Left renal pelvis (tissue), 4 donors: ENCODE data around the gene IL13RA1. TPM values are rescaled to one million over a fixed set of nuclear protein-coding genes. Genes with fewer than 3 reads are reported as not detected.
"Not testable (repeated sequence)": the region's sequence is repeated elsewhere in the genome, so short reads cannot be mapped to it uniquely, and the experiment has no call there.

Experiments used
- DNase-seq, 4 donors: peaks; one replicate each; pipeline ENCODE4 v3.0.0-alpha.2; 2013; ENCODE audit warnings: low read depth in 4 of 4, low spot score in 3 of 4
- polyA plus RNA-seq, 4 donors: library from polyadenylated mRNA; unstranded; fragments of 120-200 nt; gene quantifications; one replicate each; pipeline ENCODE4 v1.2.1, GENCODE V29; 2013; ENCODE audit not compliant: insufficient read length in 4 of 4

The IL13RA1 gene
- polyA plus RNA-seq, 4 donors, result 49.0 to 75.5 (median 67.2) TPM

DNA sequence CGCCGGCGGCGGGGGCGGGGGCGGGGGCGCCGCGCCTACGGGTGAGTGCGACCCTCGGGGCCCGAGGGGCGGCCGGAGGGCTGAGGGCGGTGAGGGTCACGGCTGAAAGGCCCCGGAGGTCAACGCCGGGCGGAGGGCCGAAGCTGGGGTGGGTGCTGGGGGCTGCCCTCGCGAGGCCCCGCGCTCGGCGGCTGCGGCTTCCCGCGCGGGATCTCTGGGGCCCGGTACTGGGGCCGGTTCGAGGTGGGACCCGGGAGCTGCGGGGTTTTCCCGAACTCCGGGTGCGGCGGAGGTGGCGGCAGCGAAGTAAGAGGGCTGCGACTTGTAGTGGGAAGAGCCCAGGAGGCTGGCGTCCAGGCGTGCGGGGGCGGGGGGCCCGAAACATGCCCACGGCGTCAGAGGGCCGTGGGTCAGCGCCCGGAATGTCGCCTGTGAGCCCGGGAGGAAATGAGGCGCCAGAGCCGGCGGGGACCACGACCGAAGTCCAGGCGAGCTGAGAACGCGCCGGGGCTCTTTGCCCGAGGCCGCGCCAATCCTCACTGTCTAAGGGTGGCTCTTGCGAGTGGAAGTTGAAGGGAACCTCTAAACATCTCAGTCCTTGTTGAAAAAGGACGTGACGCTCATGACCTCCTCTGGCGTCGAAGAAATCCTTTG lies 407 bp downstream of the IL13RA1 start:
- DNase-seq, result no peak

DNA sequence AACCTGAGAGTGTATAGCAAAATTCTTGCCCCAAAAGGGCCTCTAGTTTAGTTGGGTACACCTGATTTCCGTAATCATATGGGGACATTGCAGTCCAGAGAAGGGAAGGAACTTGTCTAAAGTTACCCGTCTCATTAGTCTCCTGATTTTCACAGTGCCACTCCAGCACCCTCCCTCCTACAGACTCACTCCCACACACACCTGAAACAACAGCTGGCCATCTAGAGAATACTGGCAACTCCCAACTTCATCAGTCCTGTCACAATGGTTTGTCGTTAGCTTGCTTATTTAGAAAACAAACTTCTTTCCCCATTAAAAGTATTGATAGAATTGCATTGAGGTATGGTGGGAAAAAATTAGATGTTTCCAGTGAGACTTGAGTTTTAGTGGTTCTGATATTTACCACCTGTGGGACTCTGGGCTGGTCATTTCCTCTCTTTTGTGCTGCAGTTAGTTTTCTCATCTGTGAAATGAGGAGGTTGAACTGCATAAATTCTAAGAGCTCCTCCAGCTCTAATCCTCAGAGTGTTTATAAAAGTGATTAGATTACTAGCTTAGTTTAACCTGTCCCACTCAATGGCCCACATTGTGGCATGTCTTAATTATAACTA lies 1.7 kb downstream of the IL13RA1 start:
- peak in 1 of 4 donors; percentile 33 for DNase-seq

DNA sequence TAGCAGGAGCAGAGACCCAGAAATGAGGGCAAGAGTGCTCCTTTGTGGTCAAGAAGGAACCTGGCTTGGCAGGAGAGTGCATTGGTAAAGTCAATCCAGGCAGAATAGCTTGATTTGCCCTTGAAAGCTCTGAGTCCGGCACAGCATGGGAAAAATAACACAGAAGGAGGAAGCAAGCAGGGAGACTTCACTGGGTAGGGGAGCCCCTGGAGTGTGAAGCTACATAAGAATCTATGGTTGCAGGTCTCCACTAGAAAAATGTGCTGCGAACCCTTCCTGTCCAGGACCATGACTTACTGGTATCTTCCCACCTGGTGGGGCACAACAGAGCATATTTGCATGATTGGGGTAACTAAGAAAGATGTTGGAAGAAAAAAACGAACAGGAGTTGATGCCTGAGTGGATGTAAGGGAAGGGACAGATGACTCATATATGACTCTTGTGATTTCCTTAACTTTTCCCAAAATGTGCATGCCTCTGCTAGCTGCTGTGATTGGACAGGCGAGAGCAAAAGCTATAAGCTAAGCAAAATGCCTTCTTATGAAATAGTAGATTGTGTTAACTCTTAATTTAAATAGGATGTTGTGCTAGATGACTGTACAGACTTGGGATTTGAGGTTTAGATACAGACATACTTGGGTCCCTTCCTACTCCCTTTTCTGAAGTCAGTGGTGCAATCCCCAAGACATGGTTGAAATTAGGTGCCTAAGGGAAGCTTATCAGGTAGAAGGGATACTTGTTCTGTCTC lies 3.3 kb downstream of the IL13RA1 start:
- no peak for DNase-seq

DNA sequence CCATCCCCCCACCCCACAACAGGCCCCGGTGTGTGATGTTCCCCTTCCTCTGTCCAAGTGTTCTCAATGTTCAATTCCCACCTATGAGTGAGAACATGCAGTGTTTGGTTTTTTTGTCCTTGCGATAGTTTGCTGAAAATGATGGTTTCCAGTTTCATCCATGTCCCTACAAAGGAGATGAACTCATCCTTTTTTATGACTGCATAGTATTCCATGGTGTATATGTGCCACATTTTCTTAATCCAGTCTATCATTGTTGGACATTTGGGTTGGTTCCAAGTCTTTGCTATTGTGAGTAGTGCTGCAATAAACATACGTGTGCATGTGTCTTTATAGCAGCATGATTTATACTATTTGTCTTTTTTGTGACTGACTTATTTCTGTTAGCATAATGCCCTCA lies 5.1 kb downstream of the IL13RA1 start:
- DNase-seq, result not testable (repeated sequence)

DNA sequence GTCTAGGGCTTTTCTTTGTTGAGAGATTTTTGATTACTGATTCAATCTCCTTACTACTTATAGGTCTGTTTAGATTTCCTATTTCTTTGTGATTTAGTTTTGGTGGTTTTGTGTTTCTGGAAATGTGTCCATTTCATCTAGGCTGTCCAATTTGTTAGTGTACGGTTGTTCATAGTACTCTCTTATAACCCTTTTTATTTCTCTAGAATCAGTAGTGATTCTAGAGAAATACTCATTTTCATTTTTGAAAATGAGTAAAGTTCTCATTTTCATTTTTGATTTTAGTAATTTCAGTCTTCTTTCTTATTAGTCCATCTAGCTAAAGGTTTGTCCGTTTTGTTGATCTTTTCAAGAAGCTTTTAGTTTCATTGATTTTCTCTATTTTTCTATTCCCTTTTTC lies 7.5 kb downstream of the IL13RA1 start:
- DNase-seq, result no peak

DNA sequence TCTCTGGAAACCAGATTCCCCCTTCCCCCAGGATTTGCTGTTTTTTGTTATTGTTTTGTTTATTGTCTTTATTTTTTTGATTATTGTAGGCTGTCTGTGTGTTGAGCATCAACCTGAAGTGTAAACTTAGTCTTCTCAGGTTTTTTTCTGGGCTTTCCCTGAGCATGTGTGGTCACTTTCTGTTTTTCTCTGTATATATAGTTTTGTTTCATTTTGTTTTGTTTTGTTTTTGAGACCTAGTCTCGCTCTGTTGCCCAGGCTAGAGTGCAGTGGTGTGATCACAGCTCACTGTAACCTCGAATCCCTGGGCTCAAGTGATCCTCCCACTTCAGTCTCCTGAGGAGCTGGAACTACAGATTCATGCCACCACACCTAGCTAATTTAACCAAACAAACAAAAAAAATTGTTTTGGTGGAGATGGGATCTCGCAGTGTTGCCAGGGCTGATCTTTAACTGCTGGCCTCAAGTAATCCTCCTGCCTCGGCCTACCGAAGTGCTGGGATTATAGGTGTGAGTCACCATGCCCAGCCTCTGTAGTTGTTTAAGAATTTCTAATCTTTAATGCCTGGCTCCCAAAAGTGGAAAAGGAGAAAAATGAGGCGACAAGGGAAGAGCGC lies 9.1 kb downstream of the IL13RA1 start:
- no peak for DNase-seq

DNA sequence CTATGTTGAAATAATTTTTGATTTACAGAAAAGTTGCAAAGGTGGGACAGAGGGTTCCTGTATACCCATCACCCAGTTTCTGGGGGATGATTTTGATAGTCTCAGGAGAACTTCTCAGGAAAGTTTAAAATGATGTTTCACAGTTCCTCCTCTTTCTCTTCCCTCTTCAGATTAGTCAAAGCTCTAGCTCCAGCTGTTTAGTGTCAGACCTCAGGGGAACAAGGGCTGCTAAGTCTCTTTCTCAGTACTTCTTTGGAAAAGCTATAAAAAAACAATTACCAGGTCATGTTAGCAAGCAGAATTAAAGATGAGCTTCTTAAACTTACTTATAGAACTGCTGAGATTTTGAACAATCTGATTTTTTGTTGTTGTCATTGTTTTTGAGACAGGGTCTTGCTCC lies 12.2 kb downstream of the IL13RA1 start:
- DNase-seq, result no peak

DNA sequence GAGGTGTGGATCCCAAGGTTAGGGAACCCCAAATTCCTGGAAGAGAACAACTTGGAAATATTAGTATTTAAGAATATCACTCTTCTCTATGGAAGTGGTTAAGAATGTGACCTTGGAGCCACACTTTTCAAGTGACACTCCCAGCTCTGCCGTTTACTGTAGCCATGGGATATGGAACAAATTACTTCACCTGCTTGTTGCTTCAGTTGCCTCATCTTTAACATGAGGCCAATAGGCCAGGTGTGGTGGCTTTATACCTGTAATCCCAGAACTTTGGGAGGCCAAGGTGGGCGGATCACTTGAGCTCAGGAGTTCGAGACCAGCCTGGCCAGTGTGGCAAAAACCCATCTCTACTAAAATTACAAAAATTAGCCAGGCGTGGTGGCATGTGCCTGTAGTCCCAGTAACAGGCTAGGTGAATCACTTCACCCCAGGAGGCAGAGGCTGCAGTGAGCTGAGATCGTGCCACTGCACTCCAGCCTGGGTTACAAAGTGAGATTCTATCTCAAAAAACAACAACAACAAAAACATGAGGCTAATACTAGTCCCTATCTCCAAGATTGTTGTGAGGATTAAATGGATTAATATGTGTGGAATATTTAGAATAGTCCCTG lies 13.0 kb downstream of the IL13RA1 start:
- no peak for DNase-seq

DNA sequence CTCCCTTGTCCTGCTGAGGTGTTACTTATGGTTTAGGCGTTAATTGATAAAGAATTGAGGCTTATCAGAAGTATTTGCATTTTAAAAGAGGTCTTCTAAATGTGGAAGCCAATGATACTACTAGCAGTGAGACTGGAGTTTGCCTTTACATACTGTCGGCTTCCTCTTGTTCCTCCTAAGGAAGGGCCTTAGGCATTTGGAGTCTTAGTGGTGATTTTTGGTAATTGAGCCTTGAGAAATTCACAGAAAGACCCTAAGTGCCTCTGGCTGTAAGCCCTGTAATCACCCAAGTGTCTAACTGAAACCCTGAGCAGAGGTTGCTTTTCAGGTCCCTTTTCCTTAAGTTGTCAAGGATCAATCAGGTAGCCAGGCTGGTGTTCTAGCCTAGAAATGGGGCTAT lies 14.8 kb downstream of the IL13RA1 start:
- DNase-seq, result no peak

DNA sequence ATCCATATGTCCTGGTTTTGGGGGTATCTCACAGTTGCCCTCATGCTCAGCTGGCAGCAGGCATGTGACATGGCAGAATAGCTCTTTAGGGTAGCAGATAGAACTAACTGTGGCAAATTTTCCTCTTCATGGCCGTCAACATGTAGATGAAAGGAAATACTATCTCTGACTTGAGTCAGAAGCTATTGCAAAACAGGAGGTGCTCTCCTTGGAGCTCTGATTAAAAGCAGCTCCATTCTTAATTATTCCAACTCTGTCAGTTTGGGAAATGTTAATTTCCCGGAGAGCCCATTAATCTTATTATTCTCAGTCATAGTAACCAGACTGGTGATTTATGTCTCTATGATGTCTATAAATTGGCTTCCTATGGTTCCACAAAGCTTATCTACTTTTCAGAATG lies 18.2 kb downstream of the IL13RA1 start:
- DNase-seq, result no peak

DNA sequence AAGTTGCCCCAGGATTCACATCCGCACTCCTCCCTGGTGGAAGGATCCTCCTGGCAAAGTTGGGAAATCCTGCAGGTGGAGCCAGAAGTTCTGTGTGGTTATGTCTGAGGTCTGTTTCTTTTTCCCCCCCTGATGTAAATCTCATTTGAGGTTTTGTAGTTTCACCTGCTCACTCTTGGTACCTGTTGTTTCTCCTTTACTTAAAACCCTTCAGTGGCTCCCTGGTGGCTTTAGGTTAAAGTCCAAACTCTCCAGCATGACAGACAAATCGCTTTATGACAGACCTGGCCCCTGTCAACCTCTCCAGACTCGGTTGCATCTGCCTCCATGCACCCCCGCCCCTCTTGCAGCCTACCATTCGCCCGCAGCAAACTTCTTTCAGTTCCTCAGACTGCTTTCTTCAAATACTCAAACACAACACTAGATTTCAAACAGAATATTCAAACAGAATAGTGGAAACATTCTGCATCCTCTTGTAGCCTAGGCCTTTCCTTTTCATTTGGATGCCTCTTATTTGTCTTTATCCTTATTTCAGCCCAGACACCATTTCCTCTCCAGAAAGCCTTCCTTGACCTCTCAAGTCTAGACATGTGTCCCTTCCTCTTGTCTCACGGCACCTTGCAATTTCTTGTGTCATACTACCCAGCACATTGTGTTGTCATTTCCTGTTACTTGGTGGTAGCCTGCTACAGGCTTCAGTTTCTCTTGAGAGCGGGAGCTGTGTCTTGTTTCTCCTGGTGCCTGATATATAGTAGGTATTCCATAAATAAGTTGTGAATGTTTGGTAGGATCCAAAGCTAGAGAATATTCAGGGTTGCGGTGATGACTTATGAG lies 24.8 kb downstream of the IL13RA1 start:
- no peak for DNase-seq

DNA sequence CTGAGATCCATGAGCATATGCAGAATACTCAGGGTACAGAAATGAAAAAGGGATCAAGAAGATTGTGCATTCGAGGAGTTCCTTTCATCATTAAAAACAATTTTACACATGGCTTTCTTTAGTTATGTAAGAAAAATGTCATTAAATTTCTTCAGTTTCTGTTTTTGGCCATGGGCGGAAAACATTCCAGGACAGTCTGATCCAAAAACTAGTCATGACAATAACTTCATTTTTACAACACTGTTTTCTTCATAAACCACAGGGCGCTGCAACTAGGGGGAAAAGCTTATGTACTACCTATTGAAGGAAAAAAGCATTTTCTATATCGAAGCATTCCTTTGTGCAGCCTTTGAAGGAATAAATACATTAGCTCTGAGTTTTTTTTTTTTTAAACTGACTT lies 28.2 kb downstream of the IL13RA1 start:
- no peak for DNase-seq

DNA sequence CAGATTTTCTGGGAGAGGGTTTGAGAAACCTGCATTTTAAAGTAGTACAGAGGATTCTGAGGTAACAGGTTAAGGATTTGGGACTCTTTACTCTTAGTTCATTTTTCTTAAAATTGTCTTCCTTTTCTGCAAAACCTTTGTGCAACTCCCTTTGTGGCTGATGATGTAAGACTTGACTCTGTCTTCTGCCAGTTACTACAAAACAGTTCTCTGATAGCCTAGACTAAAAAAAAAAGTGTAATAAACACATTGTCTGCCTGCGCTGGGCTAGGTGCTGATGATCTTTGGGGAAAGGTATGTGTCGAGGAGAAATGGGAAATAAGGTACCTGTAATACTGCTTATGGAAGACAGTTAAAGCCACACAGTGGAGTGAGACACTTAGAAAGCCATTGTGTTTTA lies 28.7 kb downstream of the IL13RA1 start:
- DNase-seq, result no peak

DNA sequence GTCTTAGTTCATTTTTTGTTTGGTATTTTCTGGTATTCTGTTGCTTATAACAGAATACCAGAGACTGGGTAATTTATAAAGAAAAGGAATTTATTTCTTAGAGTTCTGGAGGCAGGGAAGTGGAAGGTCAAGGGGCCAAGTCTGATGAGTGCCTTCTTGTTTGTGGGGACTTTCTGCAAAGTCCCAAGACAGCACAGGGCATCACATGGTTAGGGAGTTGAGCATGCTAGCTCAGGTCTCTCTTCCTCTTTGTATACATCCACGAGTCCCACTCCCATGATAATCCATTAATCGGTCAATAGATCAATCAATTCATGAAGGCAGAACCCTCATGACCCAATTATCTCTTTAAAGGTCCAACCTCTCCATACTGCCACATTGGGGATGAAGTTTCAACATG lies 31.1 kb downstream of the IL13RA1 start:
- DNase-seq, result no peak

DNA sequence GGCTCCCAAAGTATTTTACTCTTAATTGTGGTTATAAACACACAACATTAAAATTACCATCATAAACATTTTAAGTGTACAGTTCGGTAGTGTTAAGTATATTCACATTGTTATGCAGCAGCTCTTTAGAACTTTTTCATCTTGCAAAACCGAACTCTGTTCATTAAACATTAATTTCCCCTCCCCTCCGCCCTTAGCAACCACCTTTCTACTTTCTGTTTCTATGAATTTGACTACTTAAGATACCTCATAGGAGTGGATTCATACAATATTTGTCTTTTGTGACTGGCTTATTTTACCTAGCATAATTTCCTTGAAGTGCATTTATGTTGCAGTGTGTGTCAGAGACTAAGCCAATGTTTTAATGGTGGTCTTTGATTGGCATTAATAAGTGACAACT lies 32.6 kb downstream of the IL13RA1 start:
- DNase-seq, result no peak

DNA sequence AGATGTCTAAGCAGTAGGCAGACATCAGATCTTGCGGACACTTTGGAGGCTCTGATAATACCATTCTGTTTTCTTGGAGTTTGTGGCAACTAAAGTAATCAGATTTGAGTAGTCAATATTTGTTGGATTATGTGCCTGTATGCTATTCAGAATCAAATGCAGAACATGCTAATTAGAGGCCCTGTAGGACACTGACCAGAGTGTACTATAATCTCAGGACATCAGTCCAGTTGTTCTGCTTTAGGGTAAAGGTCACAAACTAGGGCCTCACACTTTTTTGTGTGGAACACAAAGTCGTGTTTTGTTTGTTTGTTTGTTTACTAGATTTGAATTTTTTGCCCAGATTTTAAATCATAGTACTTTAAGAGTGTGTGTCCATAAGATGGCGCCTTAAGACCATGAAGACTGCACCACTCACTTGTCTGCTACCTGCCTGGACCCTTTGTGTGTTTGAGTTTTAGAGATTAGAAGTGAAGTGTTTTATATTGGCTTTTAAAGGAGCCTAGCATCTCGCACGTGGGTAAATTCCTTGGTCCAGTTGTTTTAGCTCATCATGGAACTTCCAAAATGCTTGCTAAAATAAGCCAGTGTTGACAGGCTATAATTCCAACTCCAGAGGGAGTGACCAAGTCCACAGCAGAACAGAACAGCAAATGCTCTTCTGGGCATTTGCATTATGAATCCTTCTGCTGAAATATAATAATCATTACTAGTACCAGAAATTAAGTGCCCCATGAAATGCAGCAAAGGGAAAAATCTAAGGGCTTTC lies 34.7 kb downstream of the IL13RA1 start:
- DNase-seq, result no peak

DNA sequence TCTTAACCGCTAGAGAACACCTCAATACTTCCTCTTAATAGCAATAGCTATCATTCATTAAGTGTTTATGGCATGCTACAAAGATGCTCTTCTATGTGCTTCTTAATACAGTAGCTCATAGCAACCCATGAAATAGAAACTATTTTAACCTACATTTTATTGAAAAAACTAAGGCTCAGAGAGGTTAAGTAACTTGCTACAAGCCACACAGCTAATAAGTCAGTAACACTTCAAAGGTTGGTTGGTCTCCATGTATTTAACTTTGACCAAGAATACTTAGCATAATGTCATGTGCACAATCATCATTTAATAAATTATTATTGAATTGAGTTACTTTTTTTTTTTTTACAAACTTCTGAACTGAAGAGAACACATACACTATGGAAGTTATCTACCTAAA lies 36.1 kb downstream of the IL13RA1 start:
- no peak for DNase-seq

DNA sequence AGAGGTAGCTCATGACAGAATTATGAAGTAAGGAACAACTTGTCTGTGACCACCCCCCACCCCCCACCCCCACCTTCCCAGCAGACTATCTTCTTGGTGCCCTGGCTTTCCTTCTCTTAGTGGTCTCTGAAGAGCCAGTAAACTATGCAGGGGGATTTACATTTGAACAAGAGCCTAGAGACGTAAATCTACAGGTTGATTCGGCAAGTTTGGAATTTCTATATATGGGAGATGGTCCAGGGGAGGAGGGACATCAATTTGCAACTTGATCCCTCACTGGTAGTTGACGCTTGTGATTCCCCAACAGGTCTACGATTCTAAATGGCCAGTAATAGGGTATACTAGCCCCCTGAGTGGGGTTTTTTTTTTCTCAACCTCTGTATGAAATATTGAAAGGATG lies 36.7 kb downstream of the IL13RA1 start:
- no peak for DNase-seq

DNA sequence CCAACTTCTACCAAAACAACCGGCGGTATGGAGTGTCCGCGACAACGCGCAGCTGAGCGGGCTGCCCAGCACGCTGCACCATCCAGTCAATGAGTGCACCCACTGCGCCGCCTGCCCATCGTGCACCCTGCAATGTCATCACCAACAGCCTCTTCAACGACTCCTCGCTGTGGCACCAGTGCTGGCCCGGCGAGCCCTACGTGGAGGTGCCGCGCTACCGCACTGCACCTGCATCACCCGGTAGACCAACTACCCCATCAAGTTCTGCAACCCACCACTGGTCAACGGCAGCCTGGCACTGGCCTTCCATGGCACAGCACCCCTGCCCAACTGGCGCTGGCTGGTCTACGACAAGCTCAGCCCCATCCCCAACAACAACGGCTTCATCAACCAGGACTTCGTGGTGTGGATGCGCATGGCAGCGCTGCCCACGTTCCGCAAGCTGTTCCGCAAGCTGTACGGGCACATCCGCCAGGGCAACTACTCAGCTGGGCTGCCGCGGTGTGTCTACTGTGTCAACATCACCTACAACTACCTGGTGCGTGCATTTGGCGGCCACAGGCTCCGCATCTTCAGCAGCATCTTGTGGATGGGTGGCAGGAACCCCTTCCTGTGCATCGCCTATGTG lies 42.8 kb downstream of the IL13RA1 start:
- no peak for DNase-seq
